Measurements from ENCODE around the gene IL1RL1.
A peak's percentile ranks its signal among the peaks of the same experiment; 100 is the strongest.

IL1RL1 gene

DNA sequence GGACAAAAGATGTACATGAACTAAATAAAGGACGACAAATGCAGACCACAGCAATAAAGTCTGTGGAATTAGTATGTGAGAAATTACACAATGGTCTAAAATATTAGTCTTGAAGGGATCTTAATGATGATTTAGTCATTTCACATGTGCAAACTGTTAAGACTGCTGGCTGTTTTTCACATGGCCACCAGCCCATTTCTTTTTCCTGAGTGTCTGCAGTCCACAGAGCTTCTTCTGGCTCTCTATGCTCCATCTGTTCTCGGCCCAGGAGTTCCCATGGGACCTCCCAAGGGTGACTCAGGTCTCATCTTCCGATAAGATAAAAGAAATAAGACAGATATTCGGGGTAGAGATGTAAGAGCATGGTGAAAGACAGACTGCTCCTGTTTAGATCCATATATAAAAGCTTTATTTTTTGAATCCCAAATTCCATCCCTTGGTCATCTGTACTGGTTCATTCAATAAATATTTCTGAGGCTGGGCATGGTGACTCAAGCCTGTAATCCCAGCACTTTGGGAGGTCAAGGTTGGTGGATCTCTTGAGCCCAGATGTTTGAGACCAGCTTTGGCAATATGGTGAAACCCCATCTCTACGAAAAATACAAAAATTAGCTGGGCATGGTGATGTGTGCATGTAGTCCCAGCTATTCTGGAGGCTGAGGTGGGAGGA, 20.1 kb downstream of the IL1RL1 start:
- DNase-seq (ENCODE audit: low read depth): no peak
- TF ChIP-seq, protein P1, sequence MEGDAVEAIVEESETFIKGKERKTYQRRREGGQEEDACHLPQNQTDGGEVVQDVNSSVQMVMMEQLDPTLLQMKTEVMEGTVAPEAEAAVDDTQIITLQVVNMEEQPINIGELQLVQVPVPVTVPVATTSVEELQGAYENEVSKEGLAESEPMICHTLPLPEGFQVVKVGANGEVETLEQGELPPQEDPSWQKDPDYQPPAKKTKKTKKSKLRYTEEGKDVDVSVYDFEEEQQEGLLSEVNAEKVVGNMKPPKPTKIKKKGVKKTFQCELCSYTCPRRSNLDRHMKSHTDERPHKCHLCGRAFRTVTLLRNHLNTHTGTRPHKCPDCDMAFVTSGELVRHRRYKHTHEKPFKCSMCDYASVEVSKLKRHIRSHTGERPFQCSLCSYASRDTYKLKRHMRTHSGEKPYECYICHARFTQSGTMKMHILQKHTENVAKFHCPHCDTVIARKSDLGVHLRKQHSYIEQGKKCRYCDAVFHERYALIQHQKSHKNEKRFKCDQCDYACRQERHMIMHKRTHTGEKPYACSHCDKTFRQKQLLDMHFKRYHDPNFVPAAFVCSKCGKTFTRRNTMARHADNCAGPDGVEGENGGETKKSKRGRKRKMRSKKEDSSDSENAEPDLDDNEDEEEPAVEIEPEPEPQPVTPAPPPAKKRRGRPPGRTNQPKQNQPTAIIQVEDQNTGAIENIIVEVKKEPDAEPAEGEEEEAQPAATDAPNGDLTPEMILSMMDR (conservative IDR thresholded peaks at IDR 0.05; ENCODE audit: low read depth, low read length): no peak
- no peak overlapping the region for H3K4me3 ChIP-seq (ENCODE audit: low read depth, low read length)

GRCh38 chr2:102334486-102334885, 23.1 kb downstream of the IL1RL1 start:
- H3K4me3 ChIP-seq (ENCODE audit: low read depth, low read length): no peak overlapping the region
- no peak for DNase-seq (ENCODE audit: low read depth)
- TF ChIP-seq, protein P1 (conservative IDR thresholded peaks at IDR 0.05; ENCODE audit: low read depth, low read length): no peak

- peak; percentile 58 for DNase-seq (ENCODE audit: low read depth)
- H3K4me3 ChIP-seq (ENCODE audit: low read depth, low read length): no peak overlapping the region
- TF ChIP-seq, protein P1 (conservative IDR thresholded peaks at IDR 0.05; ENCODE audit: low read depth, low read length): no peak
Observed at GRCh38 chr2:102335871-102336366, 24.6 kb downstream of the IL1RL1 start.

- TF ChIP-seq, protein P1 (conservative IDR thresholded peaks at IDR 0.05; ENCODE audit: low read depth, low read length): no peak
- H3K4me3 ChIP-seq (ENCODE audit: low read depth, low read length): no peak overlapping the region
- peak; percentile 36 for DNase-seq (ENCODE audit: low read depth)
Observed at GRCh38 chr2:102336502-102336945, 25.2 kb downstream of the IL1RL1 start.

DNA sequence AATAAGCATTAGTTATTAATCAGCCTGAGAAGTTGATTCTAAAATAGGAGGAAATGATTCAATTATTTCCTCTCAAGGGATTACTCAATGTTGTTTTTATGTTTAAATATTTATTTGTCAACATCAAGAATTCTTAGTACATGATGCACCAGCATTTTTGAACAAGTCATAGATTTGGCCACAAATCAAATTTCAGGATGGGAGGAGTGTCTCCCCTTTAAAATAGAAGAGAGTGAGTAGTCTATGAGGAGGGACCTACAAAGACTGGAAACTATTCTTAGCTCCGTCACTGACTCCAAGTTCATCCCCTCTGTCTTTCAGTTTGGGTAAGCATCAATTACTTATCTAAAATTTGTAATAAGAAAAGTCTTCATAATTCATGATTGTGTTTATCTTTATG, 25.6 kb downstream of the IL1RL1 start:
- H3K4me3 ChIP-seq (ENCODE audit: low read depth, low read length): no peak overlapping the region
- TF ChIP-seq, protein P1 (conservative IDR thresholded peaks at IDR 0.05; ENCODE audit: low read depth, low read length): no peak
- peak; percentile 67 for DNase-seq (ENCODE audit: low read depth)

GRCh38 chr2:102337481-102338386, 26.4 kb downstream of the IL1RL1 start:
- no peak overlapping the region for H3K4me3 ChIP-seq (ENCODE audit: low read depth, low read length)
- DNase-seq (ENCODE audit: low read depth): peak; percentile 78
- TF ChIP-seq, protein P1 (conservative IDR thresholded peaks at IDR 0.05; ENCODE audit: low read depth, low read length): peak; percentile 9

Data from choroid plexus epithelial cell (primary cell).